HG02870 (cell line): ENCODE measurements around the gene STMP1.

Source experiments
- ATAC-seq: cut with Tn5 transposase; IDR thresholded peaks from one replicate; pipeline ENCODE4 v1.9.1; 2021; ENCODE audit warnings: mild to moderate bottlenecking, moderate library complexity; ENCODE audit not compliant: unreplicated experiment

Gene STMP1

GRCh38 chr7:135718794-135719437, 56.6 kb downstream of the STMP1 start:
- ATAC-seq, result no peak

GRCh38 chr7:135719688-135720087, 57.4 kb downstream of the STMP1 start:
- ATAC-seq, result no peak

GRCh38 chr7:135721198-135721820, 59.0 kb downstream of the STMP1 start:
- ATAC-seq, result no peak

- ATAC-seq, result no peak
Observed at GRCh38 chr7:135723411-135723810, 61.1 kb downstream of the STMP1 start.
